Skeletal muscle satellite cell (primary cell): ENCODE results near the gene USP43.

Experiments used
- H3K27me3 ChIP-seq: 2 replicates; pipeline ENCODE4 v1.7.0; 2013; ENCODE audit warnings: low read length; ENCODE audit not compliant: control insufficient read depth, insufficient read depth
- H3K36me3 ChIP-seq: 2 replicates; pipeline ENCODE4 v1.7.0; 2013; ENCODE audit warnings: mild to moderate bottlenecking, control low read depth, low read length; ENCODE audit not compliant: insufficient read depth
- H3K4me1 ChIP-seq: 2 replicates; pipeline ENCODE4 v1.7.0; 2013; ENCODE audit warnings: low read length; ENCODE audit not compliant: control insufficient read depth, insufficient read depth
- H3K4me2 ChIP-seq: 2 replicates; pipeline ENCODE4 v1.7.0; 2013; ENCODE audit warnings: mild to moderate bottlenecking, low read length
- H3K4me3 ChIP-seq: 2 replicates; pipeline ENCODE4 v1.7.0; 2013; ENCODE audit warnings: low read length
- H3K9ac ChIP-seq: 2 replicates; pipeline ENCODE4 v1.7.0; 2013; ENCODE audit warnings: mild to moderate bottlenecking, low read depth, low read length, moderate library complexity
- H3K9me3 ChIP-seq: replicated peaks from 2 replicates; pipeline ENCODE4 v1.7.0; 2013; ENCODE audit warnings: mild to moderate bottlenecking, control low read depth, low read length

Gene USP43

GRCh38 chr17:9767432-9767991, 122.2 kb downstream of the USP43 start:
- H3K9me3 ChIP-seq: no peaks in the 10 kb centered on the region
- no peak overlapping the region for H3K4me3 ChIP-seq
- H3K4me2 ChIP-seq: no peak overlapping the region
- no peaks in the 10 kb centered on the region for H3K4me1 ChIP-seq
- H3K9ac ChIP-seq: no peak overlapping the region
- no peaks in the 10 kb centered on the region for H3K36me3 ChIP-seq
- H3K27me3 ChIP-seq: peaks cover 11% of the 10 kb centered on the region

GRCh38 chr17:9768381-9768934, 123.1 kb downstream of the USP43 start:
- no peak overlapping the region for H3K4me3 ChIP-seq
- H3K36me3 ChIP-seq: no peaks in the 10 kb centered on the region
- no peaks in the 10 kb centered on the region for H3K9me3 ChIP-seq
- H3K4me1 ChIP-seq: no peaks in the 10 kb centered on the region
- H3K4me2 ChIP-seq: no peak overlapping the region
- peaks cover 11% of the 10 kb centered on the region for H3K27me3 ChIP-seq
- H3K9ac ChIP-seq: no peak overlapping the region

- H3K4me2 ChIP-seq: no peak overlapping the region
- H3K9ac ChIP-seq: no peak overlapping the region
- H3K4me3 ChIP-seq: no peak overlapping the region
- H3K36me3 ChIP-seq: no peaks in the 10 kb centered on the region
- peaks cover 11% of the 10 kb centered on the region for H3K27me3 ChIP-seq
- H3K9me3 ChIP-seq: no peaks in the 10 kb centered on the region
- H3K4me1 ChIP-seq: no peaks in the 10 kb centered on the region
These were observed 123.8 kb downstream of the USP43 start for GRCh38 chr17:9769036-9769695.

- H3K9ac ChIP-seq: no peak overlapping the region
- no peaks in the 10 kb centered on the region for H3K4me1 ChIP-seq
- peaks cover 8% of the 10 kb centered on the region for H3K27me3 ChIP-seq
- no peaks in the 10 kb centered on the region for H3K36me3 ChIP-seq
- H3K4me3 ChIP-seq: no peak overlapping the region
- no peaks in the 10 kb centered on the region for H3K9me3 ChIP-seq
- H3K4me2 ChIP-seq: no peak overlapping the region
These were observed 126.1 kb downstream of the USP43 start for GRCh38 chr17:9771465-9771864.

GRCh38 chr17:9772658-9773057, 127.3 kb downstream of the USP43 start:
- H3K9ac ChIP-seq: no peak overlapping the region
- peaks cover under 1% of the 10 kb centered on the region for H3K27me3 ChIP-seq

GRCh38 chr17:9776911-9777310, 131.6 kb downstream of the USP43 start:
- Histone ChIP-seq H3K36me3 (no peaks in the 10 kb centered on the region), H3K27me3 (peaks cover 1% of the 10 kb centered on the region), H3K4me3 (no peak overlapping the region), H3K4me1 (no peaks in the 10 kb centered on the region), H3K9me3 (no peaks in the 10 kb centered on the region), H3K9ac (no peak overlapping the region), H3K4me2 (no peak overlapping the region)

More at GRCh38 chr17:9772658-9773057, 127.3 kb downstream of the USP43 start:
- no peaks in the 10 kb centered on the region for H3K36me3 ChIP-seq
- no peaks in the 10 kb centered on the region for H3K4me1 ChIP-seq
- no peak overlapping the region for H3K4me2 ChIP-seq
- no peak overlapping the region for H3K4me3 ChIP-seq
- no peaks in the 10 kb centered on the region for H3K9me3 ChIP-seq
